ENCODE measurements around the gene SSTR4.

SSTR4 gene

GRCh38 chr20:23049201-23050075 is 14.3 kb downstream of the SSTR4 start, which contains the start of gene THBD:
Gene THBD, minus strand, starts transcription at chr20:23049672. Its CDS starts 168 bp downstream, at chr20:23049504.
- TF ChIP-seq CTCF (IDR thresholded peaks at IDR 0.05; ENCODE audit: low read depth, low read length) = no peak
- peak within 1 kb of the TSS; percentile 24; the same call in 1 of the 2 replicates for H3K4me3 ChIP-seq (ENCODE audit: low read depth, low read length)

GRCh38 chr20:23050076-23050838 is 15.1 kb downstream of the SSTR4 start:
- TF ChIP-seq CTCF (IDR thresholded peaks at IDR 0.05; ENCODE audit: low read depth, low read length) = no peak
- peak overlapping the region; percentile 26; the same call in 1 of the 2 replicates for H3K4me3 ChIP-seq (ENCODE audit: low read depth, low read length)

GRCh38 chr20:23050847-23051627 is 15.9 kb downstream of the SSTR4 start:
- peak overlapping the region; percentile 26; the same call in 1 of the 2 replicates for H3K4me3 ChIP-seq (ENCODE audit: low read depth, low read length)
- TF ChIP-seq CTCF (IDR thresholded peaks at IDR 0.05; ENCODE audit: low read depth, low read length) = peak; percentile 64

- no peak overlapping the region for H3K4me3 ChIP-seq (ENCODE audit: low read depth, low read length)
- no peak for TF ChIP-seq CTCF (IDR thresholded peaks at IDR 0.05; ENCODE audit: low read depth, low read length)
Observed at GRCh38 chr20:23052904-23053303, 17.8 kb downstream of the SSTR4 start.

GRCh38 chr20:23058240-23058639 is 23.1 kb downstream of the SSTR4 start:
- TF ChIP-seq CTCF (IDR thresholded peaks at IDR 0.05; ENCODE audit: low read depth, low read length) = no peak
- no peak overlapping the region for H3K4me3 ChIP-seq (ENCODE audit: low read depth, low read length)

- H3K4me3 ChIP-seq (ENCODE audit: low read depth, low read length) = no peak overlapping the region
- no peak for TF ChIP-seq CTCF (IDR thresholded peaks at IDR 0.05; ENCODE audit: low read depth, low read length)
Observed at GRCh38 chr20:23059001-23059400, 23.9 kb downstream of the SSTR4 start.

Data from WI38 (cell line).